ENCODE data around the gene UBXN10.

Gene UBXN10

DNA sequence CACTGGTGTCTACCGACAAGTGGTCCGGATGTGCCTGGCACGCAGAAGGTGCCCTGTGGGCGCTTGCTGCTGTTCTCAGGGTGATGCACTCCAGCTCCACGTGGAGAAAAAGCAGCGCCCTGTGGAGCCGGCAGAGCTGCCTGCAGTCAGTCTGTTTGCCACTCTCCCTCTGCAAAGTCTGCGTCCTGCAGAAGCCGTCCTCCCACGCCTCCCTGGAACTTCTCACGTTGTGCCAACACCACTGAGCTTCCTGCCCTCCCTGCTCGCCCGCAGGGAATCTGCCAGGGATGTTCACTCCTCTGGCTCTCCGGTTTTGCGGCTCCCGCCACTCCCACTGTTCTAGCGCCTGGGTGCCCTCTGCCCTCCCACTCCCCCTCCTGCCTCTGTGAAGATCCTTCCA lies 19.8 kb upstream of the UBXN10 start:
- H3K4me3 ChIP-seq (ENCODE audit: low read depth, low read length): no peak overlapping the region
- TF ChIP-seq, protein P1, sequence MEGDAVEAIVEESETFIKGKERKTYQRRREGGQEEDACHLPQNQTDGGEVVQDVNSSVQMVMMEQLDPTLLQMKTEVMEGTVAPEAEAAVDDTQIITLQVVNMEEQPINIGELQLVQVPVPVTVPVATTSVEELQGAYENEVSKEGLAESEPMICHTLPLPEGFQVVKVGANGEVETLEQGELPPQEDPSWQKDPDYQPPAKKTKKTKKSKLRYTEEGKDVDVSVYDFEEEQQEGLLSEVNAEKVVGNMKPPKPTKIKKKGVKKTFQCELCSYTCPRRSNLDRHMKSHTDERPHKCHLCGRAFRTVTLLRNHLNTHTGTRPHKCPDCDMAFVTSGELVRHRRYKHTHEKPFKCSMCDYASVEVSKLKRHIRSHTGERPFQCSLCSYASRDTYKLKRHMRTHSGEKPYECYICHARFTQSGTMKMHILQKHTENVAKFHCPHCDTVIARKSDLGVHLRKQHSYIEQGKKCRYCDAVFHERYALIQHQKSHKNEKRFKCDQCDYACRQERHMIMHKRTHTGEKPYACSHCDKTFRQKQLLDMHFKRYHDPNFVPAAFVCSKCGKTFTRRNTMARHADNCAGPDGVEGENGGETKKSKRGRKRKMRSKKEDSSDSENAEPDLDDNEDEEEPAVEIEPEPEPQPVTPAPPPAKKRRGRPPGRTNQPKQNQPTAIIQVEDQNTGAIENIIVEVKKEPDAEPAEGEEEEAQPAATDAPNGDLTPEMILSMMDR (IDR thresholded peaks at IDR 0.05; ENCODE audit: insufficient read depth, low read depth, low read length, missing control alignments): no peak
- DNase-seq (ENCODE audit: low read depth): no peak

DNA sequence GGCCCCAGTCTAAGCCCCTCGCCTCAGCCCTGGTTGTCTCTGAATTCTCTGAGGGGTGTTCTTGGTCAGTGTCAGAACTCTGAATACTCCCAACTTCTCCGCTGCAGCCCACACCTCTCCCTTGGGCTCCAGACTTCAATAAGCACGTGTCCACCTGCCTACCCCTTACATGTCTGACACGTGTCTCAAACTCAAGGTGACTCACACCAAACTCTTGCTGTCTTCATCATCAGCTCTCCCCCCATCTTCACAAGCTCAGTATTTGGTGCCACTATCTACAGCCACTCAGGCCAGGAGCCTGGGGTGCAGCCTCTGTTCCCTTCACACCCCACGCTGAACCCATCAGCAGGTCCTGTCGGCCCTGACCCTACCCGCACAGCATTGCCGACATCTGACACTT lies 18.8 kb upstream of the UBXN10 start:
- no peak for DNase-seq (ENCODE audit: low read depth)
- TF ChIP-seq, protein P1 (IDR thresholded peaks at IDR 0.05; ENCODE audit: insufficient read depth, low read depth, low read length, missing control alignments): no peak
- H3K4me3 ChIP-seq (ENCODE audit: low read depth, low read length): no peak overlapping the region

DNA sequence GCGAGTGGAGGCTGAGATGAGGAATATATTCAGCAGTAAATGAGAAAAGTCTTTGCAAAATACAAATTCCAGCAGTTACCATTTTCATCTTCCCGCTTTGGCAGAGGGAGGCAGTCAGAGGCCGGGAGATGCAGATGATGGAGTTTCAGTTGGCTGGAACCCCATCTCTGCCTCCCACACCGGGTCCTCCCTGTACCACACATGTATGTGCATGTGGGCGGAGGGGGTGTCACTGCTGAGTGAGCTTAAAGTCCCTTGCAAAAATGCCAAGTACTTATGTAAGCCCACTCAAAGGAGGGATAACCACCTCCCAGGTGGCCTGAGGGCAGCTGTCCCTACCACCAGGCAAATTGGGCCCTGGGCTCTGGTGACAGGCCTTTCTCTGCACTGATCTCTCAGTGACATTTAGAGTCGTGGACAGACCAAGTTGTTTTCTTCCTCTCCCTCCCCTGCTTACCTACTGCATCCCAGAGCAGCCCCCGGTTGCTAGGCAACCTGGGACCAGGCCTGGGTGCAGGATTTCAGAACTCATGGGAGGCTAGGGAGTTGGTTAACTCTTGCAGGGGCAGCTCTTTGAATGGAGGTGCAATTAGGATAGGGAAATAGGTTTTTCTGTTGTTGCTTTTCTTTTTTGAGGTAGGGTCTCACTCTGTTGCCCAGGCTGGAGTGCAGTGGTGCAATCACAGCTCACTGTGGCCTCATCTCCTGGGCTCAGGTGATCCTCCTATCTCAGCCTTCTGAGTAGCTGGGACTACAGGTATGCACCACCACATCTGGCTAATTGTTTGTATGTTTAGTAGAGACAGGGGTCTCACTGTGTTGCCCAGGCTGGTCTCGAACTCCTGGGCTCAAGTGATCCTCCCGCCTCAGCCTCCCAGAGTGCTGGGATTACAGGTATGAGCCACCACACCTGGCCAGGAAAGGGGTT lies 17.1 kb upstream of the UBXN10 start:
- no peak for DNase-seq (ENCODE audit: low read depth)
- TF ChIP-seq, protein P1 (IDR thresholded peaks at IDR 0.05; ENCODE audit: insufficient read depth, low read depth, low read length, missing control alignments): no peak
- H3K4me3 ChIP-seq (ENCODE audit: low read depth, low read length): no peak overlapping the region

GRCh38 chr1:20169932-20170331 lies 16.0 kb upstream of the UBXN10 start:
- TF ChIP-seq, protein P1 (IDR thresholded peaks at IDR 0.05; ENCODE audit: insufficient read depth, low read depth, low read length, missing control alignments): no peak
- no peak overlapping the region for H3K4me3 ChIP-seq (ENCODE audit: low read depth, low read length)
- no peak for DNase-seq (ENCODE audit: low read depth)

GRCh38 chr1:20172033-20172590 lies 13.8 kb upstream of the UBXN10 start:
- TF ChIP-seq, protein P1 (IDR thresholded peaks at IDR 0.05; ENCODE audit: insufficient read depth, low read depth, low read length, missing control alignments): no peak
- no peak for DNase-seq (ENCODE audit: low read depth)
- no peak overlapping the region for H3K4me3 ChIP-seq (ENCODE audit: low read depth, low read length)

DNA sequence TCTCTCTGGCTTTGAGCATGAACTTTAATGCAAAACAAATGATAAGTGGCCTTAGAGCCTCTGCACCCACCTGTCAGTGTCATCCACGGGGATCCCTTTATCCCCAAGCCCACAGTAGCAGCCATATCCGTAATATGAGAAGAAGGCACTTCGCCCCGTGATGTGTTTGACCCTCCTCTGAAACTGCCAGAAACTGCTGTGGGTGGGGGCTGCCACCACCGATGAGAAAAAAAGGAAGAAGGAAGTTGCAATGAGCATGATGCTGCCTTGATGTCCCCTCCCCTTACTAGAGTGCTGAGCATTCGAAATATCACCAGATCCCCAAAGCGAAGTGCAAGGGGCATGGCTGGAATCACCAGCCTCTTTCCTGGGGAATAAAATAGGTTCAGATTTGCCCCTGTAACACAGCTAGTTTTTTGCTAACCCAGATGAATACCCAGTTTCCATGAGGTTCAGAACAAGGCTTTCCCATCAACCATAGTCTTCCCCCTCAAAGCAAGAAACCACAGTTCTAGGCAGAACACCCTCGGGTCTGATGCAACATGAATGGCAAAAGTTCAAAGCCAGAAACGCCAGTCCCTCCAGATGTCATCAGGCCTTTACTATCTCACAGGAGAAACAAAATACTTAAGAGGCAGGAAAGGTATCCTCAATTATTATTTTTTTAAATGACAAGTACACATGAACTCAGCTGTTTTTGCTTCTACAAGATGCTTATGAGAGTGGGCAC lies 10.8 kb upstream of the UBXN10 start:
- no peak overlapping the region for H3K4me3 ChIP-seq (ENCODE audit: low read depth, low read length)
- no peak for DNase-seq (ENCODE audit: low read depth)
- TF ChIP-seq, protein P1 (IDR thresholded peaks at IDR 0.05; ENCODE audit: insufficient read depth, low read depth, low read length, missing control alignments): no peak
